Activated naive CD4-positive, alpha-beta T cell treated with anti-CD3 and anti-CD28 coated beads, Interleukin-2, amount 50 U/mL, for 72 hours (primary cell): ENCODE data around the gene CUTC. TPM values are rescaled to one million over a fixed set of nuclear protein-coding genes. Genes with fewer than 3 reads are reported as not detected.

ENCODE experiments used
- ATAC-seq, 2 donors: fragments of 150-1000 bp; cut with Tn5 transposase; 2 replicates each; pipeline ENCODE4 v1.10.0; 2021; ENCODE audit warnings: mild to moderate bottlenecking in 2 of 2, moderate library complexity in 2 of 2
- DNase-seq, 2 donors: peaks; one replicate each; pipeline ENCODE4 v3.0.0; 2021 to 2022; ENCODE audit warnings: low spot score in 2 of 2
- H3K27ac Mint-ChIP-seq, 2 donors: one replicate each; pipeline ENCODE4 v1.8.0; 2022; ENCODE audit warnings: mild to moderate bottlenecking in 2 of 2, mixed read lengths in 2 of 2
- H3K36me3 Mint-ChIP-seq, 2 donors: one replicate each; pipeline ENCODE4 v1.8.0; 2022; ENCODE audit warnings: mixed read lengths in 2 of 2
- H3K9me3 Mint-ChIP-seq, 2 donors: one replicate each; pipeline ENCODE4 v1.8.0; 2022; ENCODE audit warnings: mixed read lengths in 2 of 2
- total RNA-seq, 2 donors: library from RNA; stranded (reverse); gene quantifications; one replicate each; pipeline ENCODE4 v1.2.3, GENCODE V29; 2022

CUTC gene
- total RNA-seq, 2 donors from 2014 or later, result 25.7 to 33.5 TPM

GRCh38 chr10:99767901-99768300 is 35.9 kb downstream of the CUTC start:
- Mint-ChIP-seq H3K27ac (no peak overlapping the region), H3K9me3 (peaks cover 0 to 7% of the 10 kb centered on the region in 2 donors), H3K36me3 (peaks cover 8 to 9% of the 10 kb centered on the region in 2 donors)
- ATAC-seq (no peak), DNase-seq (no peak)

DNA sequence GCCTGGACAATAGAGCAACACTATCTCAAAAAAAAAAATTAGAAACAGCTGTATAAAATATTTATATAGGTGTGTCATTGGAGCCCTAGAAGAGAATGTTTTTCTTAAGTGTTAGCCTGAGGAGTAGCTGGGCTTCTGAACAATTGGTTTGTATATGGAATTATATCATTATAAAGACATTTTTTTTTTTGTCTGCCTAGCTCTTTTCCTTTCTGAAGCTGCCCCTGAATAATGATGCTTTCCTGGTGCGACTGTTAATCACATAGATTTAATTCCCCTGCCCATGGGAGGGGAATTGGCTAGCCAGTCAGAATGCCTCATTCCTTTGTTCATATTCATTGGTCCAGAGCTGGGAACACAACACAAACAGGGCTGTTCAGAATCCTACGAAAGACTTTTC is 36.5 kb downstream of the CUTC start:
- no peak for ATAC-seq
- DNase-seq, result no peak
- Mint-ChIP-seq H3K36me3 (peaks cover 4 to 6% of the 10 kb centered on the region in 2 donors), H3K9me3 (peaks cover 0 to 7% of the 10 kb centered on the region in 2 donors), H3K27ac (no peak overlapping the region)

DNA sequence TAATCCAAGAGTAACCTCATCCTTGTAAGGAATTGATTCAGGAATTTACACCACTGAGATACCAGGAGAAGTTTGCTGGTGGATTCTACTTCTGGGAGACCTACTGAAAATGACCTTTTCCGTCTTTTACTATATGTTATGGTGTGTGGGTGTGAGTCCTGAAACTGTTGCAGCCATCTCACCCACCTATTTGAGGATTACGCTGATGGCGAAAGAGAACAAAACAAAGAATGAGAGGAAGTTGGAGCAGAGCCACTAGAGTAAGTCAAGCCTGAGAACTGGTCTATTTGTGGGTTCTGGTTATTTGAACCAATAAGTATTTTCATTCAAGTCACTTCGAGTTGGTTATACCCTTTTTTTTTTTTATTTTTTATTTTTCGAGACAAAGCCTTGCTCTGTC is 37.7 kb downstream of the CUTC start:
- peaks cover 0 to 7% of the 10 kb centered on the region in 2 donors for H3K9me3 Mint-ChIP-seq
- ATAC-seq (no peak), DNase-seq (no peak)
- H3K36me3 Mint-ChIP-seq, result peaks cover 0 to 5% of the 10 kb centered on the region in 2 donors
- H3K27ac Mint-ChIP-seq, result no peak overlapping the region

GRCh38 chr10:99770408-99771045 is 38.5 kb downstream of the CUTC start:
- H3K27ac Mint-ChIP-seq, result no peak overlapping the region
- peaks cover 0 to 5% of the 10 kb centered on the region in 2 donors for H3K36me3 Mint-ChIP-seq
- H3K9me3 Mint-ChIP-seq, result peaks cover 0 to 7% of the 10 kb centered on the region in 2 donors
- ATAC-seq (no peak), DNase-seq (no peak)

- DNase-seq (no peak), ATAC-seq (no peak)
- Mint-ChIP-seq H3K27ac (no peak overlapping the region), H3K9me3 (no peaks in the 10 kb centered on the region), H3K36me3 (no peaks in the 10 kb centered on the region)
These were observed 43.8 kb downstream of the CUTC start for GRCh38 chr10:99775850-99776249.

DNA sequence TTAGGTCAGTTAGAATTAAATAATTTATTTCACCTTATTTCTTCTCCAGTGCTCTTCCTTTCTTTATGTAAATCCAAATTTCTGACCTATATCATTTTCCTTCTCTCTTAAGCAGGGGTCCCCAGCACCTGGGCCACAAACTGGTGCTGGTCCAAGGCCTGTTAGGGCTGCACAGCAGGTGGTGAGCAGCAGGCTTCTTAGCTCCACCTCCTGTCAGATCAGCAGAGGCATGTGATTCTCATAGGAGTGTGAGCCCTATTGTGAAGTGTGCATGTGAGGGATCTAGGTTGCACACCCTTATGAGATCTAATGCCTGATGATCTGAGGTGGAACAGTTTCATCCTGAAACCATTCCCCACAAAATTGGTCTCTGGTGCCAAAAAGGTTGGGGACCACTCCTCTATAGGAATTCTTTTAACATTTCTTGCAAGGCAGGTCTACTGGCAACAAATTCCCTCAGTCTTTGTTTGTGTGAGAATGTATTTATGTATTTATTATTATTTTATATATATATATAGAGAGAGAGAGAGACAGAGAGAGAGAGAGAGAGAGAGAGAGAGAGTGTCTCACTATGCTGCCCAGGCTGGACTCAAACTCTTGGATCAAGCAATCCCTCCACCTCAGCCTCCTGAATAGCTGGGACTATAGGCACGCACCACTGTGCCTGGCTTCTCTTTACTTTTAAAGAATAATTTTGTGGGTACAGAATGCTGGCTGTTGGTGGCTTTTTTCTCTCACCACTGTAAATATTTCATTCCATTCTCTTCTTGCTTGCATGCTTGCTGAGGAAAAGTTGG is 46.1 kb downstream of the CUTC start:
- Mint-ChIP-seq H3K36me3 (no peaks in the 10 kb centered on the region), H3K9me3 (no peaks in the 10 kb centered on the region), H3K27ac (no peak overlapping the region)
- ATAC-seq (no peak), DNase-seq (no peak)

DNA sequence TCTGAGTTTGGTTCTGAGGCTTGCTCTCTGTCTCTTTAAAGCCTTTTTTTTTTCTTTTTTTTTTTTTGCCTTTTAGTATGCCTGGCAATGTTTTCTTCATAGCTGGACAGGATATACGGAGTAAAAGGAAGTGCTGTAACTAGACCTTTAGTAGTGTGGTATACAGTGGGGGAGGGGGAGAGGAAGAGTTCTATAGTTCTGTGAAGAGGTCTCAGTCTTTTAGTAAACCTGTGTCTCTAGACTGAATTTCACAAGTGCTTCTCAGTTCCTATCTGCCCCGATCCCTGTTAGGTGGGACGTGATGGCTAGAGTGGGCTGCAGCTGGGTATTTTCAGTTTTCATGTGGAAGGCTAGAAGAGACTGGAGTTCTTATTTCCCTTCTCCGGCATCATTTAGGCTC is 47.3 kb downstream of the CUTC start:
- ATAC-seq (no peak), DNase-seq (no peak)
- H3K36me3 Mint-ChIP-seq, result no peaks in the 10 kb centered on the region
- no peaks in the 10 kb centered on the region for H3K9me3 Mint-ChIP-seq
- H3K27ac Mint-ChIP-seq, result no peak overlapping the region

GRCh38 chr10:99781734-99782429 is 49.8 kb downstream of the CUTC start:
- Mint-ChIP-seq H3K36me3 (peaks cover 0 to 9% of the 10 kb centered on the region in 2 donors), H3K27ac (no peak overlapping the region), H3K9me3 (no peaks in the 10 kb centered on the region)
- DNase-seq, result no peak
- no peak for ATAC-seq

DNA sequence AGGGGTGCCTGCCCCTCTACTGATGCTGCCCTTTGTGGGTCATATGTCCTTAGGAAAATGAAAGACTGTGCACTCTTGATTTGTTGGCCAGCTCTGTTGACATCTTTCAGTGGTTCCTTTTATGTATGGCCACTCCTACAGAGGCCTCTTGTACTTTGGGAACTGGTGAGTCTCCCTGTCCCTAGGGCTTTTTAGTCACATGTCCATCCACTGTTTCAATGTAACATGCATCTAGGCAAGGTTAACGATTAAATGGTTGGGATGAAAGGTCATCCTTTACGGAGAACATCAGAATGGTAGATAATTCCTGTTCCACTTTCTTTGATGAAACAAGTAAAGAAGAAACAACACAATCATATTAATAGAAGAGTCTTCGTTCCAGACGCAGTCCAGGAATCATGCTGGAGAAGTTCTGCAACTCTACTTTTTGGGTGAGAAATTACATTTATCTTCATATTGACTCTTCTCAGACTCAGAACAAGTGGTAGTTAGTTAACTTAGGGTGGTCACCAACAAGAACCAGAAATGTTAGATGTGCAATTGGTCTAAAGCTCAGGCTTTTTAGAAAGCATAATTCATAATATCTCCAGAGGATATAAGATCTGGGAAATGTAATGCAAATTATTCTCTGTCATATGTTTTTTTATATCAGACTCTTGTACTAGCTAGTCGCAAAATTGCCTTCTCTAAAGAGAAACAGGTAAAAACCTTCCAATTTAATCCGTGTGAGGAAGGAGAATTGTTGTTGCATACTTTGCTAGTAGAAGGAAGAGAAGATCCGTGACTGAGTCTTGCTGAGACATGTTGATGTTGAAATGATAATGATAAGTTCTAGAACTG is 50.6 kb downstream of the CUTC start, which contains the start of gene ABCC2:
TSS of gene ABCC2 (plus strand) at position 194 of the 840 bp plus-strand sequence. CDS start at position 399, 205 bp downstream.
- no peak for DNase-seq
- Mint-ChIP-seq H3K36me3 (peaks cover 0 to 13% of the 10 kb centered on the region in 2 donors), H3K9me3 (no peaks in the 10 kb centered on the region), H3K27ac (no peak within 1 kb of the TSS)
- ATAC-seq, result no peak

- no peak for ATAC-seq
- peaks cover 0 to 13% of the 10 kb centered on the region in 2 donors for H3K36me3 Mint-ChIP-seq
These were observed 52.1 kb downstream of the CUTC start for GRCh38 chr10:99784016-99784726.

DNA sequence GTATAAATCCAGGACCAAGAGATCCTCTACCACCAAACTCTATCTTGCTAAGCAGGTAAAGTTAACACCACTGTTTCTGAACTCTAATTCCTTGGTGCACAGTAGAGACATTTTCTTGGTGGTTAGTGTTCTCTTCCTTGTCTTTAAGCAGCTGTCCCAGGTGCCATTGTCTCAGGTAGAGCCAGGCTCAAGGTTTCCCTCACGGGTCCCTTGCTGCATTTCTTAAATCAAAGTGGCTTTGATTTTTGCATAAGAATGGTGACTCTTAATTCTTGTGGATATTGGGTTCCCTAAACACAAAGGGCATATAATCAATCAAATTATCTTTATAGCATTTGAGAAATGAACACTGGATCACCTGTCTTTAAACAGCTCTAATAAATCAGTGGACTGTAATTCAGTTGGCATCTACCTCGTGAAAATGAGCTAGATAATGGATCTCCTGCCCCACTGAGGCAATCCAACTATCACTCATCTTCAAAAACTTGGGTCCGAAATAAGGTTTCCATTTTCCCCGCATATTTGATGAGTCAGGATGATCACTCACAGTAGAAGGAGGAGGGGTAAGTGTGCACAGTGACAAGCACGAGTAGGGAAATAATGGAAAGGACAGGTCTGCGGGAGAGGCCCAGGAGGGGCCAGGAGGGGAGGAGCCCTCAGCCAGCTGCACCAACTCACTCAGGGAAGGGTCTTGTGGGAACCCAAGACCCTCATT is 52.9 kb downstream of the CUTC start:
- H3K36me3 Mint-ChIP-seq, result peaks cover 0 to 13% of the 10 kb centered on the region in 2 donors
- no peaks in the 10 kb centered on the region for H3K9me3 Mint-ChIP-seq
- ATAC-seq (no peak), DNase-seq (no peak)
- H3K27ac Mint-ChIP-seq, result no peak overlapping the region

More at GRCh38 chr10:99784016-99784726, 52.1 kb downstream of the CUTC start:
- DNase-seq, result no peak
- no peak overlapping the region for H3K27ac Mint-ChIP-seq
- H3K9me3 Mint-ChIP-seq, result no peaks in the 10 kb centered on the region

DNA sequence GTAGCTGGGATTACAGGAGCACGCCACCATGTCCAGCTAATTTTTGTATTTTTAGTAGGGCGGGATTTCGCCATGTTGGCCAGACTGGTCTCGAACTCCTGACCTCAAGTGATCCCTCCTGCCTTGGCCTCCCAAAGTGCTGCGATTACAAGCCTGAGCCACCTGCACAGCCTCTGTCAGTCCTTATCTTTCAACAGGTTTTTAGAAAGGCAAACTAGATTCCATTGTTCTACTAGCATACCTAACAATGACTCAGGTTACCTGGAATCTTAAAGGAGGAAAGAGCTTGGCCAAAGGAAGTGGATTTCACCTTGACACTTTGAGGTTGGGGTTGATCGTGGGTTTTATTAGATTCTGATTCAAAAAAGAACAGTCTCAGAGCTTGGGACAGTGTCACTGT is 53.6 kb downstream of the CUTC start:
- peaks cover 0 to 13% of the 10 kb centered on the region in 2 donors for H3K36me3 Mint-ChIP-seq
- H3K9me3 Mint-ChIP-seq, result no peaks in the 10 kb centered on the region
- DNase-seq (no peak), ATAC-seq (no peak)
- no peak overlapping the region for H3K27ac Mint-ChIP-seq

GRCh38 chr10:99787311-99787710 is 55.3 kb downstream of the CUTC start:
- Mint-ChIP-seq H3K27ac (no peak overlapping the region), H3K9me3 (no peaks in the 10 kb centered on the region), H3K36me3 (peaks cover 0 to 13% of the 10 kb centered on the region in 2 donors)
- ATAC-seq (no peak), DNase-seq (no peak)

DNA sequence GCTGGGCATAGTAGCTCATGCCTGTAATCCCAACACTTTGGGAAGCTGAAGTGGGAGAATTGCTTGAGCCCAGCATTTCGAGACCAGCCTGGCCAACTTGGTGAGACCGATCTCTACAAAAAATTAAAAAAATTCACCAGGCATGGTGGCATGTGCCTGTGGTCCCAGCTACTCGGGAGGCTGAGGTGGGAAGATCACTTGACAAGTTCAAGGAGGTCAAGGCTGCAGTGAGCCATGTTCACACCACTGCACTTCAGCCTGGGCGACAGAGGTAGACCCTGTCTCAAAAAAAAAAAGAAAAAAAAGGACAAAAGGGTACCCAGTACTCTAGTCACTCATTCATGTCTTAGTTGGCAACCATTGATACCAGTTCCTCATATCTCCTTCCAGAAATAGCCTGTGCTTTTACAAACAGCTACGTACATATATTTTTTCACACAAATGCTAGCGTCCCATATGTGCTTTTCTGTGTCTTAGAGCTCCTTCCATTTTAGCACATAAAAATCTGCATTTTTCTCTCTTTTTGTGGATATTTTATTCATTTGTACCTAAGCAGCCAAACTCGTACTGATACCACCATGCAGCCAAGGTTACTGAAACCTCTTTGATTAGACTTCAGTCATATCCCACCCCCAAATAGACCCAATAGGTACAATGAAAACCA is 55.9 kb downstream of the CUTC start:
- H3K27ac Mint-ChIP-seq, result no peak overlapping the region
- DNase-seq (no peak), ATAC-seq (no peak)

More for the DNA sequence above, 55.9 kb downstream of the CUTC start:
- no peaks in the 10 kb centered on the region for H3K9me3 Mint-ChIP-seq
- peaks cover 0 to 13% of the 10 kb centered on the region in 2 donors for H3K36me3 Mint-ChIP-seq
